GM19023 (cell line): ENCODE data around the gene PKD1.
"Not testable (repeated sequence)": the region's sequence is repeated elsewhere in the genome, so short reads cannot be mapped to it uniquely, and the experiment has no call there.

Source experiments
- ATAC-seq: cut with Tn5 transposase; IDR thresholded peaks from one replicate; pipeline ENCODE4 v1.9.1; 2021; ENCODE audit warnings: mild to moderate bottlenecking, moderate library complexity; ENCODE audit not compliant: unreplicated experiment

The PKD1 gene

GRCh38 chr16:2110332-2111008 lies 25.2 kb downstream of the PKD1 start:
- ATAC-seq = not testable (repeated sequence)

GRCh38 chr16:2109872-2110271 lies 25.8 kb downstream of the PKD1 start:
- not testable (repeated sequence) for ATAC-seq

- not testable (repeated sequence) for ATAC-seq
Observed at GRCh38 chr16:2109271-2109580, 26.5 kb downstream of the PKD1 start.

DNA sequence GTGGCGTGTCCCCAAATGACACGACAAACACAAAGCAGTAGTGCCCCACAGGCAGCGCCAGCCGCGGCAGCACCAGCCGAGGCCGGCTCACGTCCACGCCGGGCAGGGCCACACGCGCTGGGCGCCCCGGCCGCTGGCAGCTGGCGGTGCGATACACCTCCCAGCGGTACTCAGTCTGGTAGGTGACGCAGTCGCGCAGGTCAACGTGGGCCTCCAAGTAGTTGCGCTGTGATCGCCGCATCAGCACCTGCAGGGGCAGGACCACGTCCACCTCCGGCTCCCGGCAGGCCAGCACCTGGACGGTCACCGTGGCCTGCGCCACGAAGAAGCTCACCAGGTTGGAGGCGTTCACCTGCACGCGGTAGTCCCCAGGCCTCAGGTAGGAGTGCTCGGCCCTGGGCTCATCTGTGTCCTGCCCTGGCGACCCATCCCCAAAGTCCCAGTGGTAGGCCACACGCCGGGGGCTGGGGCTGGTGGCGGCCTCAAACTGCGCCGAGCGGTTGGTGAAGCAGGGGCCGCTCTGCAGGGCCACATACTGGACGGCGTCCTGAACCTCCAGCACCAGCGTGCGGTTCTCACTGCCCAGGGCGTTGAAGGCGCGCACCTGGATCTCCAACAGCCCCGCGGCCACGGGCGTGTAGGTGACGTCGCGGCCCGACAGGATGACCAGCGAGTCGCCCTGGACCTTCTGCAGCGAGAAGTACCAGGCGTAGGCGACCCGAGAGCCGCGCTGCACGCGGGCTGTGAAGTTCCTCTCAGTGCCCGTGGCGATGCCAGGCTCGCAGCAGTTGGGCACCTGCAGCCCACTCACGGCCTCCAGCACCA lies 27.0 kb downstream of the PKD1 start:
- not testable (repeated sequence) for ATAC-seq

GRCh38 chr16:2107791-2108125 lies 27.9 kb downstream of the PKD1 start:
- ATAC-seq = not testable (repeated sequence)

DNA sequence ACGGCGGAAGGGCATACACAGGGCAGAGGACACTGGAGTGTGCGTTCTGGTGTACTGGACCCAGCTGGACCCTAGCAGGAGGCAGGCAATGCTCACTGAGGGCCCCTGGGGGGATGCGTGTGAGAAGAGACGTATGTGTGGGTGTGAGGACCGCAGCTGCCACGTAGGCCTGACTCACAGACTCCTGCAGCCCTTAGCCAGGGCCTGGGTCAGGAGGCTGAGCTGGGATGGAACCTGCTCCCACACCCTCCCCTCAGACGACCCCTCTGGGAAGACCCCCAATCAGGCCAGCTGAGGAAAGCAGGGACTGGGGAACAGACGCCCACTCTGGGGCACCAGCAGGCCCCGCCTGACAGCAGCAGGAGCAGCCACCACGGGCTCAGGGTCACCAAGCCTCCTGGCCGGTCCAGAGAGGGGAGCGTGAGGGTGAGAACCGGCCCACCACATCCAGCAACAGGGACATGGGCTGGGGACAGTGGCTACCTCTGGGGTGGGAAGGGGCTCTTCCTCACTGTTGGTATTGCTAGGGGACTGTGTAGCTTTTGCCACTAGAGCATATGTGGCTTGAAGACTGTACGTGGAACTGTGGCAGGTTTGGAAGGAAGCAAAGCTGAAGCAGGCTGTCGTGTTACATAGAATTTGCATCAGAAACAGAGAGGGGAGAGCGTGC lies 28.4 kb downstream of the PKD1 start:
- ATAC-seq = not testable (repeated sequence)

GRCh38 chr16:2106211-2106610 lies 29.5 kb downstream of the PKD1 start:
- not testable (repeated sequence) for ATAC-seq

DNA sequence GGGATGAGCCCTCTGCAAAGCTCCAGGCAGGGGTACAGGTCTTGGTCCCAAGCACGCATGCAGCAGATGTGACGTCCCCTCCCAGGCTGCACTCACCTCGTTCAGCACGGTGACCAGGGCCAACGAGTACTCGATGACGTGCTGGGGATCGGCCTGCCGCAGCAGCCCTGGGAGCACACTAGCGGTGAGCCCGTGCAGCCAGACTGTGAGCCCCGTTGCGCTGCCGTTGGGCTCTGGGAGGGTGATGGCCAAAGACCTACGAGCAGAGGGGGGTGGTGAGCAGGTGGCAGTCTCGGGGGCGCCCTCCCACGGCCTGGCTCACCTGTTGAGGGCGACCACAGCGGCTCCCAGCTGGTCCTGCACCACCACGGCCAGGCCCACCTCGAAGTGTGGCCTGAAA lies 29.9 kb downstream of the PKD1 start:
- not testable (repeated sequence) for ATAC-seq

GRCh38 chr16:2105291-2105690 lies 30.4 kb downstream of the PKD1 start:
- not testable (repeated sequence) for ATAC-seq

DNA sequence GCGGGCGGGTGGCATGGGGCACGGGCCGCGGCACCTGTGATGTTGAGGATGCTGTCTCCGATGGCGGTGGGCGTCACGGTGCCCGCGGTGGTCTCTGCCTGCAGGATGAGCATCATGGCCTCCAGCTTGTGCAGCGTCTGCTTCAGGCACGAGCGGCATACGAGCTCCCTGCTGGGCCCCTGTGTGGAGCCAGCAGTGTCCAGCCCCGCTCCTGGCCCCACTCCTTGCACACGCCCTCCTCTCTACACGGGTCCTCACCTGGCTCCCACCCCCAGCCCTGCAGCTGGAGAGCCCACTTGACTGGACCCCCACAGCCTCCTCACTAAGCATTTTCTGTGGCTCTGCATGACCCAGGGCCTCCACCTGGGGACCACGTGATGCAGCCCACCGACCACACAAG lies 31.2 kb downstream of the PKD1 start:
- not testable (repeated sequence) for ATAC-seq

- no peak for ATAC-seq
Observed at GRCh38 chr16:2102471-2102870, 33.2 kb downstream of the PKD1 start.

DNA sequence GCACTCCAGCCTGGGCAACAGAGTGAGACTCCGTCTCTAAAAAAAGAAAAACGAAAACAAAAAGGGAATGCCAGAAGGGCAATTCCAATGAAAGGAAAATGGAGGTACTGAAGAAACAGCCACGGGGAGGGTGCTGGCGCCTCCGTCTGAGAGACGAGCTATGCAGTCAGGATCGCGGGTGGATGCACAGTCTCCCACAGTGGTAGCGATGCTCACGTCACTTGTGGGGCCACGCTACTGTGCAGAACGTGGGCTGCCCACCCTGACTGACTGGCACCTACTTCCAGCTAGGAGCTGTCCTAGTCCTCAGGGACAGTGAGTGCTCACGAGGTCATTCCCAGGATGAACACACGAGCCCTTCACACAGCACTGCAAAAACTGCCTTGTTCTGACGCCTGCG lies 34.1 kb downstream of the PKD1 start:
- not testable (repeated sequence) for ATAC-seq

DNA sequence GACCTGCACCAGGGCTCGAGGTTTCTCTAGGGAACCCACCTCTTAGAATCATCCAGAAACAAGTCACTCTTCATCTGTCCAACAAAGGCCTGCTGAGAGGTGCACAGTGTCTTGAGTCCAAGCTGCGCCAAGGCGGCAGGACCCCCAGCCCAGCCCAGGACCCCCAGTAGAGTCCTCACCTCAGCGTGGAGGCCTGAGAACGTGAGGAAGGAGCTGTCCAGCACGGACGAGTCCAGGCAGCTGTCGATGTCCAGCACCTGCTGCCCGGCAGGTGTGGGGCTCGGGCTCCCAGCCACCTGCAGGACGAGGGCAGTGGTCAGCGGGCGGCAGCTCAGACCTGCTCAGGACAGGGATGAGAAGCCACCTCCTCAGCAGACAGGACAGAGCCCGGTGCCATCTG lies 38.0 kb downstream of the PKD1 start:
- ATAC-seq = not testable (repeated sequence)

- ATAC-seq = no peak
Observed at GRCh38 chr16:2096853-2097595, 38.7 kb downstream of the PKD1 start.

DNA sequence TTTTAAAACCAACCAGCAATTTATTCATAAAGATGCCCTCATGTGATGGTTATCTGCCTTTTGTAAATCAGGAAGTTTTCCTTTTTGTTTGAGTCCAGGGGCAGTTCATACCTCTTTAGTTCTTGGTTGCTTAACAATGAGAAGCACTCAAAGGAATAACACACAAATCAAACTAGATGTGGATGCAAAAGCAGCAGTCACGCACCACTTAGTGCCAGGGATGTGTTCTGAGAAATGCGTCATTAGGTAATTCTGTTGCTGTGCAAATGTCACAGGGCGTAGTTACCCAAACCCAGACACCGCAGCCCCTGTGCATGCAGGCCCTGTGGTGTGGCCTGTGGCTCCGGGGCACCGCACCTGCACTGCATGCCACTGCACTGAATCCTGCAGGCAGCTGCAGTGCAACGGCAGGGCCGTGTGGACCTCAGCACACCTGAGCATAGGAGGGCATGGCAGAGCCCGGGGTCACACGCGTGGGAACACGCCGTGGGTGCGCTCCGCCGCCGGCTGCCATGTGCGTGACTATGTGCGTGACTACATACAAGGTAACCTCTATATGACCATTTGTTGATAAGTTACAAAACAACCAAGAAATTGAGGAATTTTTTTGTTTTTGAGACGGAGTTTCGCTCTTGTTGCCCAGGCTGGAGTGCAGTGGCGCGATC lies 39.6 kb downstream of the PKD1 start:
- no peak for ATAC-seq

- no peak for ATAC-seq
Observed at GRCh38 chr16:2095315-2095853, 40.3 kb downstream of the PKD1 start.

GRCh38 chr16:2093793-2094192 lies 41.9 kb downstream of the PKD1 start:
- no peak for ATAC-seq

DNA sequence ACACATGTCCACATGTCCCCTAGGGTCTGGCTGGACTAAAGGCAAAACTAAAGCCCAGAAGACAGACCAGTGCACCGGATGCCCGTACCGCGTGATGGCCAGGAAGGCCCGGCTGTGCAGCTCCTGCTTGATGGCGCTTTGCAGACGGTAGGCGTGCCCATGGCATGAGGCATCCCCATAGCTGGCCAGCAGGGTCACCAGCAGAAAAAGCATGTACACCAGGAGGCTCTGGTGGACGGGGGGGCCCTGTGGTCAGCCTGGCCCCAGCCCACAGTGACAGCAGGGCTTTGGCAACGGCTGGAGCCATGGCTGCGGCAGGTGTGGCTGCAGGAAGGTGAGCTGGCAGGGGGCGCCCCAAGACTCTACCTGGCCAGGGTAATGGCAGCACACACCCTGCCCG lies 42.8 kb downstream of the PKD1 start:
- no peak for ATAC-seq

GRCh38 chr16:2092256-2092620 lies 43.5 kb downstream of the PKD1 start:
- no peak for ATAC-seq

- no peak for ATAC-seq
Observed at GRCh38 chr16:2091547-2092255, 44.0 kb downstream of the PKD1 start.
